GM04503 (cell line): Measurements from ENCODE around the gene PRODH2.
"Not testable (repeated sequence)": the region's sequence is repeated elsewhere in the genome, so short reads cannot be mapped to it uniquely, and the experiment has no call there.

Experiments
- DNase-seq: peaks from one replicate; pipeline ENCODE4 v3.0.0-alpha.2; 2012; ENCODE audit warnings: low read depth

PRODH2 gene

GRCh38 chr19:35795564-35795963 is 17.1 kb downstream of the PRODH2 start:
- DNase-seq, result not testable (repeated sequence)

GRCh38 chr19:35793381-35794165 is 19.1 kb downstream of the PRODH2 start:
- no peak for DNase-seq

- DNase-seq, result no peak
Observed at GRCh38 chr19:35792888-35793287, 19.8 kb downstream of the PRODH2 start.

GRCh38 chr19:35792312-35792711 is 20.3 kb downstream of the PRODH2 start:
- DNase-seq, result no peak

GRCh38 chr19:35791814-35792279 is 20.8 kb downstream of the PRODH2 start:
- no peak for DNase-seq

- DNase-seq, result no peak
Observed at GRCh38 chr19:35790981-35791813, 21.4 kb downstream of the PRODH2 start.

- DNase-seq, result no peak
Observed at GRCh38 chr19:35789978-35790944, 22.4 kb downstream of the PRODH2 start.

GRCh38 chr19:35789195-35789977 is 23.3 kb downstream of the PRODH2 start:
- no peak for DNase-seq

GRCh38 chr19:35788205-35788960 is 24.3 kb downstream of the PRODH2 start:
- DNase-seq, result no peak

- DNase-seq, result no peak
Observed at GRCh38 chr19:35787227-35787799, 25.3 kb downstream of the PRODH2 start.

GRCh38 chr19:35786299-35787160 is 26.1 kb downstream of the PRODH2 start:
- DNase-seq, result no peak

- DNase-seq, result no peak
Observed at GRCh38 chr19:35785339-35785627, 27.4 kb downstream of the PRODH2 start.

- no peak for DNase-seq
Observed at GRCh38 chr19:35784503-35785338, 27.9 kb downstream of the PRODH2 start.

GRCh38 chr19:35783469-35784434 is 28.9 kb downstream of the PRODH2 start:
- DNase-seq, result no peak

GRCh38 chr19:35782589-35782988 is 30.1 kb downstream of the PRODH2 start:
- DNase-seq, result no peak

- no peak for DNase-seq
Observed at GRCh38 chr19:35781650-35782049, 31.0 kb downstream of the PRODH2 start.

- DNase-seq, result no peak
Observed at GRCh38 chr19:35780717-35781116, 31.9 kb downstream of the PRODH2 start.
